ENCODE measurements around the gene CASP8AP2.

DNA sequence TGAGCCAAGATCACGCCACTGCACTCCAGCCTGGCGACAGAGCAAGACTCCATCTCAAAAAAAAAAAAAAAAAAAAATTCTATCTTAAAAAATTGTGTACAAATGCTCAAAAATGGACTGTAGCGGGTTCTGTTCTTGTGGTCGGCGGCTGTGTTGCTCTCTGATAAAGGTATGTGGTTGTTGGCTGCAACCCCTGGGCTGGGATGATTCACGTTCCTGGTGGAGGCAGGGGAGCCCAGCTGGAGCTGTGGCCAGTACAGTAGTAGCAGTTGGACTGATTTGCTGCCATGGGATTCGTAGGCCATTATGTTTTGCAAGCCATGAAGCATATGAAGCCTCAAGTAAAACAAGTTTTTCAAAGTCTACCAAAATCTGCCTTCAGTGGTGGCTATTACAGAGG lies 32.4 kb upstream of the CASP8AP2 start:
- TF ChIP-seq, protein P1, sequence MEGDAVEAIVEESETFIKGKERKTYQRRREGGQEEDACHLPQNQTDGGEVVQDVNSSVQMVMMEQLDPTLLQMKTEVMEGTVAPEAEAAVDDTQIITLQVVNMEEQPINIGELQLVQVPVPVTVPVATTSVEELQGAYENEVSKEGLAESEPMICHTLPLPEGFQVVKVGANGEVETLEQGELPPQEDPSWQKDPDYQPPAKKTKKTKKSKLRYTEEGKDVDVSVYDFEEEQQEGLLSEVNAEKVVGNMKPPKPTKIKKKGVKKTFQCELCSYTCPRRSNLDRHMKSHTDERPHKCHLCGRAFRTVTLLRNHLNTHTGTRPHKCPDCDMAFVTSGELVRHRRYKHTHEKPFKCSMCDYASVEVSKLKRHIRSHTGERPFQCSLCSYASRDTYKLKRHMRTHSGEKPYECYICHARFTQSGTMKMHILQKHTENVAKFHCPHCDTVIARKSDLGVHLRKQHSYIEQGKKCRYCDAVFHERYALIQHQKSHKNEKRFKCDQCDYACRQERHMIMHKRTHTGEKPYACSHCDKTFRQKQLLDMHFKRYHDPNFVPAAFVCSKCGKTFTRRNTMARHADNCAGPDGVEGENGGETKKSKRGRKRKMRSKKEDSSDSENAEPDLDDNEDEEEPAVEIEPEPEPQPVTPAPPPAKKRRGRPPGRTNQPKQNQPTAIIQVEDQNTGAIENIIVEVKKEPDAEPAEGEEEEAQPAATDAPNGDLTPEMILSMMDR (IDR thresholded peaks at IDR 0.05) = no peak
- TF ChIP-seq ZFX (IDR thresholded peaks at IDR 0.05; ENCODE audit: borderline replicate concordance) = no peak
